Suprapubic skin (tissue), 4 donors: Measurements from ENCODE around the gene TGFBI. TPM values are rescaled to one million over a fixed set of nuclear protein-coding genes. Genes with fewer than 3 reads are reported as not detected.

Source experiments
- DNase-seq, 2 donors: peaks; one replicate each; pipeline ENCODE4 v3.0.0-alpha.2; 2019; ENCODE audit warnings: low spot score in 2 of 2
- H3K27ac ChIP-seq: fragments of 200-600 bp; sonication (generic); one replicate; pipeline ENCODE4 v1.5.1; 2019
- H3K27me3 ChIP-seq: fragments of 200-600 bp; sonication (generic); one replicate; pipeline ENCODE4 v1.5.1; 2019
- H3K36me3 ChIP-seq: fragments of 200-600 bp; sonication (generic); one replicate; pipeline ENCODE4 v1.5.1; 2019
- H3K4me1 ChIP-seq: fragments of 200-600 bp; sonication (generic); one replicate; pipeline ENCODE4 v1.5.1; 2019
- H3K4me3 ChIP-seq: fragments of 200-600 bp; sonication (generic); one replicate; pipeline ENCODE4 v1.5.1; 2019; ENCODE audit warnings: mild to moderate bottlenecking
- H3K9me3 ChIP-seq: fragments of 200-600 bp; sonication (generic); one replicate; pipeline ENCODE4 v1.5.1; 2019
- EP300 ChIP-seq: sonication (generic); formaldehyde crosslinking; IDR thresholded peaks from one replicate; pipeline ENCODE4 v1.6.1; 2017; ENCODE audit warnings: antibody characterized with exemption
- POLR2A ChIP-seq, 2 donors: fragments of 450-650 bp; IDR thresholded peaks; one replicate each; pipeline ENCODE4 v1.6.1; 2017; ENCODE audit warnings: antibody characterized with exemption in 2 of 2, mild to moderate bottlenecking in 2 of 2, moderate library complexity in 2 of 2
- POLR2AphosphoS5 ChIP-seq, 3 donors: sonication (generic); formaldehyde crosslinking; IDR thresholded peaks; one replicate each; pipeline ENCODE4 v1.6.1; 2017; ENCODE audit warnings: antibody characterized with exemption in 3 of 3
- WGBS: methylation state at CpG from one replicate; pipeline ENCODE4 v1.1.5; 2018; 5-methylcytosine and 5-hydroxymethylcytosine counted together
- total RNA-seq, 4 donors: library from RNA; depleted of rRNA; stranded (reverse); fragments of >200 nt; gene quantifications; one replicate each; pipeline ENCODE4 v1.1.0, GENCODE V29; 2016
- TF ChIP-seq, protein P1 (sequence below), 2 donors: fragments of 200-600 bp in 1 of 2; fragments of 450-650 bp in 1 of 2; sonication (generic) in 1 of 2; IDR thresholded peaks; one replicate each; pipeline ENCODE4 v1.5.1; 2016 to 2019; ENCODE audit warnings: antibody characterized with exemption in 2 of 2, mild to moderate bottlenecking in 1 of 2, moderate library complexity in 1 of 2

Gene TGFBI
- total RNA-seq, 4 donors from 2014 or later, result 300 to 719 (median 389) TPM

DNA sequence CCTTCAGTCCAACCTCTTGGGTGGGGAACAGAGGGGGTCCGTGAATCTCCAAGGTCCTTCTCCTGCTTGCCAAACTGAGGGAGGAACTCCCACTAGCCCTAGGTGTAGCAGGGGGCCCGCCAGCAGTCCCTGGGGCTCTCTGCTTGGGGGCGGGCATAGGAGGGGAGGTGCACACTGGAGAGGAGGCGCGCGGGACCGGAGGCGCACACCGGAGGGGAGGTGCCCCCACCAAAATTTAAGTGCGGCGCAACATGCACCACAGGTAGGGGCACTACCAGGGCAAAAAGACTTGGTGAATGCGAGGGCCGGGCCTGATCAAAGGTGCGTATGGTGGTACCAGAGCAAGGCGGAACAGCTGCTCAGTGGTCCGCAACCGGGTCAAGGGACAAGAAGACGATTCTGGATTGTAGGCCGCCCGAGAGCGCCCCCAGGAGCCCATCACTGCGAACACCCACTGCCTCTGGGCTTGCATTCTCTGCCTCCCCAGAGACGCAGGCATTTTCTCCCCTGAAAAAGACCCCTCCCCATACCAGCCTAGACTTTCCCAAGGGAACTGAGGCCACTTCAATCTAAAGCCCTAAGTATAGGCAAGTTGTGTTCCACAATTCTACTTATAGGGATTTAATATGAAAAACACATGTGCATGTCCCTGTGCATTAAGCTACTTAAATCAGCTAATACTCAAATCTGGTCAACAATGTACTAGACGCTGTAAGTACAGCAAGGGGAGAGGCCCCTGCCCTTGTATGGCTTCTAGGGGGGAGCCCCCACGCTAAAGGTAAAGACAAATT, 50.6 kb downstream of the TGFBI start:
- 79% methylated on average over 19 of the region's 25 CpGs for WGBS
- Histone ChIP-seq H3K27me3 (no peaks in the 10 kb centered on the region), H3K36me3 (no peaks in the 10 kb centered on the region), H3K4me1 (peaks cover 1% of the 10 kb centered on the region), H3K4me3 (peak overlapping the region; percentile 41), H3K9me3 (no peaks in the 10 kb centered on the region), H3K27ac (no peak overlapping the region)
- DNase-seq, result no peak
- TF ChIP-seq POLR2AphosphoS5 (IDR thresholded peaks at IDR 0.05), result no peak
- no peak for TF ChIP-seq POLR2A (IDR thresholded peaks at IDR 0.05)
- no peak for TF ChIP-seq EP300
- TF ChIP-seq, protein P1, sequence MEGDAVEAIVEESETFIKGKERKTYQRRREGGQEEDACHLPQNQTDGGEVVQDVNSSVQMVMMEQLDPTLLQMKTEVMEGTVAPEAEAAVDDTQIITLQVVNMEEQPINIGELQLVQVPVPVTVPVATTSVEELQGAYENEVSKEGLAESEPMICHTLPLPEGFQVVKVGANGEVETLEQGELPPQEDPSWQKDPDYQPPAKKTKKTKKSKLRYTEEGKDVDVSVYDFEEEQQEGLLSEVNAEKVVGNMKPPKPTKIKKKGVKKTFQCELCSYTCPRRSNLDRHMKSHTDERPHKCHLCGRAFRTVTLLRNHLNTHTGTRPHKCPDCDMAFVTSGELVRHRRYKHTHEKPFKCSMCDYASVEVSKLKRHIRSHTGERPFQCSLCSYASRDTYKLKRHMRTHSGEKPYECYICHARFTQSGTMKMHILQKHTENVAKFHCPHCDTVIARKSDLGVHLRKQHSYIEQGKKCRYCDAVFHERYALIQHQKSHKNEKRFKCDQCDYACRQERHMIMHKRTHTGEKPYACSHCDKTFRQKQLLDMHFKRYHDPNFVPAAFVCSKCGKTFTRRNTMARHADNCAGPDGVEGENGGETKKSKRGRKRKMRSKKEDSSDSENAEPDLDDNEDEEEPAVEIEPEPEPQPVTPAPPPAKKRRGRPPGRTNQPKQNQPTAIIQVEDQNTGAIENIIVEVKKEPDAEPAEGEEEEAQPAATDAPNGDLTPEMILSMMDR (IDR thresholded peaks at IDR 0.05), result no peak

DNA sequence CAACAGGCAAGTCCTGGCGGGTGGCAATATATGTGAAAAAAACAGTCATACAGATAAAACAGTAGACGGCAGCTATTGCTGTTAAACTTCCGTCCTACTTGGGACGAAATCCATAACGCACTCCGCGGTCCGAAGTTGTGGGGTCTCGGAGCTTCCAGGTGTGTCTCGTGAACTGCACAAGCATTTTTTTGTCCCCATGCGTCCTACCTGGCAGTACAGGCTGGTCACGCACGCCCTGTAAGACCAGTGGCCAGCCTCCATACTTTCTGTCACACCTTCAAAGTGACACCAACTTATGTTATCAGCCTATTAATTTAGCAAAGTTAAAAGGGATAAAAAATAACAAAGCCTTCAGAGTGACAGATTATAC, 51.3 kb downstream of the TGFBI start:
- peak overlapping the region; percentile 41 for H3K4me3 ChIP-seq
- peaks cover 6% of the 10 kb centered on the region for H3K4me1 ChIP-seq
- H3K36me3 ChIP-seq, result no peaks in the 10 kb centered on the region
- no peak for DNase-seq
- no peaks in the 10 kb centered on the region for H3K9me3 ChIP-seq
- H3K27ac ChIP-seq, result no peak overlapping the region
- WGBS, result 57% methylated on average over 13 of the region's 13 CpGs
- no peaks in the 10 kb centered on the region for H3K27me3 ChIP-seq
- TF ChIP-seq POLR2AphosphoS5 (IDR thresholded peaks at IDR 0.05) (no peak), EP300 (no peak), POLR2A (IDR thresholded peaks at IDR 0.05) (no peak)
- TF ChIP-seq, protein P1 (IDR thresholded peaks at IDR 0.05), result no peak

DNA sequence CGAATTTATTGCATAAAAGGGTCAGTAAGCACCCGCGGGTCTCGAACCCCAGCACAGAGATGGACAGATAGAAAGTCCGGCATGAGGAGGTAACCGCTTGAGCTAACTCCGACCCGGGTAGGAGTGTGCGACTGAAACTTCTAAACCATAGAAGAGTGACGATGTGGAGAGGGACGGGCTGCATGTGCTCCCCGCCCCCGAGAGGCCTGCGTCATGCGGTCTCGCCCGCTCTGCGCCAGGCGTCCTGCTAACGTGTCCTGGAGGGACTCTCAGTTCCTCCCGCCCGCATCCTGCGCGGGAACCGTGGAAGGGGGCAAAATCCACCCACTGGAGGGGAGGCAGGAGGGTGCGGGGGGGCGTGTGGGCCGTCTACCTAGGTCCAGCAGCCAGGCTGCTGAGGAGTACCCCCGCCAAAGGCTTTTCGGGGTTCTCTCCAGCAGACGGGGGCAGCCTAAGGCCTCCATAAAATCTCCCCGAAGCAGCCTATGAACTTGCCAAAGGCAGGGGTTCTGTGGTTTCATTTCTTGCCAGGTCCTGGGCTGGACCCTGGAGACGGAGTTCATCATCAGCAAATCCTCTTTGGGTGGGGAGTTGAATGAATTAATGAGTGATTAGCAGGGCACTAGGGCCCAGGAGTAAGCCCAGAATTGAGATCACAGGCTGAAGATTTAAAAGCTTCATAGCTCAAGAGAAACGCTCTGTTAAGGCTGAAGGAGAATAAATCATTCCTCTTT, 51.9 kb downstream of the TGFBI start:
- 37% methylated on average over 21 of the region's 34 CpGs for WGBS
- peak; percentile 91 for DNase-seq
- Histone ChIP-seq H3K9me3 (no peaks in the 10 kb centered on the region), H3K27ac (no peak overlapping the region), H3K27me3 (no peaks in the 10 kb centered on the region), H3K4me1 (peaks cover 6% of the 10 kb centered on the region), H3K4me3 (peak overlapping the region; percentile 41), H3K36me3 (no peaks in the 10 kb centered on the region)
- TF ChIP-seq POLR2A (IDR thresholded peaks at IDR 0.05), result no peak
- peak in 2 of 3 donors; percentile 6 to 8 for TF ChIP-seq POLR2AphosphoS5 (IDR thresholded peaks at IDR 0.05)
- TF ChIP-seq, protein P1 (IDR thresholded peaks at IDR 0.05), result no peak

DNA sequence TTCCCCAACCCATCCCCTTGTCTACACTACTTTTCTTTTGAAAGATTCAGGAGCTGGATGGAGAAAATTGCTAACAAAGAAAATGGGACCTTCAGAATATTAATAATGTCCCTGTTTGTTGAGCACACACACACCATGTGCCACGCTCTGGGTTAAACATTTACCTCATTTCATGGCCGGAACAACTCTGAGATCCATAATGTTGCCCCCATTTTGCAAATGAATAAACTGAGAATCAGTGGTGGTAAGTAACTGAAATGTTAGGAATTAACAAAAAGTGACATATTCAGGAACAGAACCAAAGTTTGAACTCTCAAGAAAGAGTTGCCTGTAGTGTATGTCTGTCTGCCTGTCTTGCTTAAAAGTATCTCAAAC, 52.4 kb downstream of the TGFBI start:
- Histone ChIP-seq H3K27ac (no peak overlapping the region), H3K36me3 (no peaks in the 10 kb centered on the region), H3K4me3 (peak overlapping the region; percentile 41), H3K9me3 (no peaks in the 10 kb centered on the region), H3K4me1 (peaks cover 6% of the 10 kb centered on the region), H3K27me3 (no peaks in the 10 kb centered on the region)
- no peak for DNase-seq
- WGBS, result 83% methylated on average over 2 of the region's 2 CpGs
- TF ChIP-seq, protein P1 (IDR thresholded peaks at IDR 0.05), result no peak
- no peak for TF ChIP-seq POLR2A (IDR thresholded peaks at IDR 0.05)
- no peak for TF ChIP-seq EP300
- no peak for TF ChIP-seq POLR2AphosphoS5 (IDR thresholded peaks at IDR 0.05)
